ENCODE results near the gene TSHZ2.

The TSHZ2 gene

GRCh38 chr20:53247468-53248103 is 275.4 kb downstream of the TSHZ2 start:
- Histone ChIP-seq H3K4me3 (ENCODE audit: low read length) (no peak overlapping the region), H3K9me3 (ENCODE audit: control insufficient read depth, low read length) (no peaks in the 10 kb centered on the region), H3K4me1 (ENCODE audit: control insufficient read depth, insufficient read depth, low read length) (peaks cover 11% of the 10 kb centered on the region), H3K27me3 (replicated peaks; ENCODE audit: control insufficient read depth, insufficient read depth, low read length) (no peaks in the 10 kb centered on the region), H3K36me3 (ENCODE audit: control insufficient read depth, insufficient read depth, low read length, severe bottlenecking) (no peaks in the 10 kb centered on the region), H3K9ac (ENCODE audit: low read length) (no peak overlapping the region)
- no peak for DNase-seq (ENCODE audit: low read depth)

GRCh38 chr20:53250456-53250855 is 278.3 kb downstream of the TSHZ2 start:
- no peaks in the 10 kb centered on the region for H3K9me3 ChIP-seq (ENCODE audit: control insufficient read depth, low read length)
- DNase-seq (ENCODE audit: low read depth) = no peak
- H3K9ac ChIP-seq (ENCODE audit: low read length) = no peak overlapping the region
- H3K36me3 ChIP-seq (ENCODE audit: control insufficient read depth, insufficient read depth, low read length, severe bottlenecking) = peaks cover 14% of the 10 kb centered on the region
- H3K27me3 ChIP-seq (replicated peaks; ENCODE audit: control insufficient read depth, insufficient read depth, low read length) = no peaks in the 10 kb centered on the region
- H3K4me1 ChIP-seq (ENCODE audit: control insufficient read depth, insufficient read depth, low read length) = peaks cover 4% of the 10 kb centered on the region
- H3K4me3 ChIP-seq (ENCODE audit: low read length) = no peak overlapping the region

GRCh38 chr20:53252002-53252401 is 279.8 kb downstream of the TSHZ2 start:
- H3K36me3 ChIP-seq (ENCODE audit: control insufficient read depth, insufficient read depth, low read length, severe bottlenecking) = peaks cover 14% of the 10 kb centered on the region
- H3K4me1 ChIP-seq (ENCODE audit: control insufficient read depth, insufficient read depth, low read length) = no peaks in the 10 kb centered on the region
- no peak overlapping the region for H3K9ac ChIP-seq (ENCODE audit: low read length)
- DNase-seq (ENCODE audit: low read depth) = no peak
- no peaks in the 10 kb centered on the region for H3K27me3 ChIP-seq (replicated peaks; ENCODE audit: control insufficient read depth, insufficient read depth, low read length)
- no peaks in the 10 kb centered on the region for H3K9me3 ChIP-seq (ENCODE audit: control insufficient read depth, low read length)
- no peak overlapping the region for H3K4me3 ChIP-seq (ENCODE audit: low read length)

GRCh38 chr20:53253668-53254067 is 281.5 kb downstream of the TSHZ2 start:
- Histone ChIP-seq H3K4me3 (ENCODE audit: low read length) (no peak overlapping the region), H3K9me3 (ENCODE audit: control insufficient read depth, low read length) (no peaks in the 10 kb centered on the region), H3K4me1 (ENCODE audit: control insufficient read depth, insufficient read depth, low read length) (no peaks in the 10 kb centered on the region), H3K9ac (ENCODE audit: low read length) (no peak overlapping the region), H3K36me3 (ENCODE audit: control insufficient read depth, insufficient read depth, low read length, severe bottlenecking) (peaks cover 14% of the 10 kb centered on the region), H3K27me3 (replicated peaks; ENCODE audit: control insufficient read depth, insufficient read depth, low read length) (no peaks in the 10 kb centered on the region)
- DNase-seq (ENCODE audit: low read depth) = no peak

- no peak overlapping the region for H3K9ac ChIP-seq (ENCODE audit: low read length)
- no peak overlapping the region for H3K4me3 ChIP-seq (ENCODE audit: low read length)
- DNase-seq (ENCODE audit: low read depth) = no peak
- no peaks in the 10 kb centered on the region for H3K9me3 ChIP-seq (ENCODE audit: control insufficient read depth, low read length)
- H3K36me3 ChIP-seq (ENCODE audit: control insufficient read depth, insufficient read depth, low read length, severe bottlenecking) = peaks cover 14% of the 10 kb centered on the region
- no peaks in the 10 kb centered on the region for H3K27me3 ChIP-seq (replicated peaks; ENCODE audit: control insufficient read depth, insufficient read depth, low read length)
- no peaks in the 10 kb centered on the region for H3K4me1 ChIP-seq (ENCODE audit: control insufficient read depth, insufficient read depth, low read length)
These were observed 283.0 kb downstream of the TSHZ2 start for GRCh38 chr20:53255102-53255710.

GRCh38 chr20:53258741-53259140 is 286.6 kb downstream of the TSHZ2 start:
- Histone ChIP-seq H3K9ac (ENCODE audit: low read length) (no peak overlapping the region), H3K27me3 (replicated peaks; ENCODE audit: control insufficient read depth, insufficient read depth, low read length) (no peaks in the 10 kb centered on the region), H3K4me3 (ENCODE audit: low read length) (no peak overlapping the region), H3K9me3 (ENCODE audit: control insufficient read depth, low read length) (no peaks in the 10 kb centered on the region), H3K36me3 (ENCODE audit: control insufficient read depth, insufficient read depth, low read length, severe bottlenecking) (peaks cover 12% of the 10 kb centered on the region), H3K4me1 (ENCODE audit: control insufficient read depth, insufficient read depth, low read length) (peaks cover 10% of the 10 kb centered on the region)
- no peak for DNase-seq (ENCODE audit: low read depth)

- Histone ChIP-seq H3K27me3 (replicated peaks; ENCODE audit: control insufficient read depth, insufficient read depth, low read length) (no peaks in the 10 kb centered on the region), H3K36me3 (ENCODE audit: control insufficient read depth, insufficient read depth, low read length, severe bottlenecking) (no peaks in the 10 kb centered on the region), H3K4me3 (ENCODE audit: low read length) (no peak overlapping the region), H3K9me3 (ENCODE audit: control insufficient read depth, low read length) (no peaks in the 10 kb centered on the region), H3K4me1 (ENCODE audit: control insufficient read depth, insufficient read depth, low read length) (peaks cover 10% of the 10 kb centered on the region), H3K9ac (ENCODE audit: low read length) (no peak overlapping the region)
- no peak for DNase-seq (ENCODE audit: low read depth)
These were observed 288.0 kb downstream of the TSHZ2 start for GRCh38 chr20:53260168-53260567.

- no peak overlapping the region for H3K4me3 ChIP-seq (ENCODE audit: low read length)
- H3K9ac ChIP-seq (ENCODE audit: low read length) = no peak overlapping the region
- peaks cover 10% of the 10 kb centered on the region for H3K4me1 ChIP-seq (ENCODE audit: control insufficient read depth, insufficient read depth, low read length)
- no peaks in the 10 kb centered on the region for H3K9me3 ChIP-seq (ENCODE audit: control insufficient read depth, low read length)
- no peaks in the 10 kb centered on the region for H3K27me3 ChIP-seq (replicated peaks; ENCODE audit: control insufficient read depth, insufficient read depth, low read length)
- no peaks in the 10 kb centered on the region for H3K36me3 ChIP-seq (ENCODE audit: control insufficient read depth, insufficient read depth, low read length, severe bottlenecking)
- no peak for DNase-seq (ENCODE audit: low read depth)
These were observed 288.4 kb downstream of the TSHZ2 start for GRCh38 chr20:53260591-53260990.

- Histone ChIP-seq H3K4me3 (ENCODE audit: low read length) (no peak overlapping the region), H3K9me3 (ENCODE audit: control insufficient read depth, low read length) (no peaks in the 10 kb centered on the region), H3K9ac (ENCODE audit: low read length) (no peak overlapping the region), H3K4me1 (ENCODE audit: control insufficient read depth, insufficient read depth, low read length) (peaks cover 10% of the 10 kb centered on the region), H3K27me3 (replicated peaks; ENCODE audit: control insufficient read depth, insufficient read depth, low read length) (no peaks in the 10 kb centered on the region), H3K36me3 (ENCODE audit: control insufficient read depth, insufficient read depth, low read length, severe bottlenecking) (no peaks in the 10 kb centered on the region)
- no peak for DNase-seq (ENCODE audit: low read depth)
These were observed 290.2 kb downstream of the TSHZ2 start for GRCh38 chr20:53262365-53262764.

GRCh38 chr20:53263554-53264438 is 291.6 kb downstream of the TSHZ2 start:
- no peak overlapping the region for H3K4me3 ChIP-seq (ENCODE audit: low read length)
- no peaks in the 10 kb centered on the region for H3K36me3 ChIP-seq (ENCODE audit: control insufficient read depth, insufficient read depth, low read length, severe bottlenecking)
- no peak for DNase-seq (ENCODE audit: low read depth)
- no peaks in the 10 kb centered on the region for H3K9me3 ChIP-seq (ENCODE audit: control insufficient read depth, low read length)
- H3K4me1 ChIP-seq (ENCODE audit: control insufficient read depth, insufficient read depth, low read length) = peaks cover 10% of the 10 kb centered on the region
- no peaks in the 10 kb centered on the region for H3K27me3 ChIP-seq (replicated peaks; ENCODE audit: control insufficient read depth, insufficient read depth, low read length)
- H3K9ac ChIP-seq (ENCODE audit: low read length) = no peak overlapping the region

- H3K36me3 ChIP-seq (ENCODE audit: control insufficient read depth, insufficient read depth, low read length, severe bottlenecking) = no peaks in the 10 kb centered on the region
- no peaks in the 10 kb centered on the region for H3K9me3 ChIP-seq (ENCODE audit: control insufficient read depth, low read length)
- no peak overlapping the region for H3K9ac ChIP-seq (ENCODE audit: low read length)
- no peak overlapping the region for H3K4me3 ChIP-seq (ENCODE audit: low read length)
- peaks cover 10% of the 10 kb centered on the region for H3K4me1 ChIP-seq (ENCODE audit: control insufficient read depth, insufficient read depth, low read length)
- no peaks in the 10 kb centered on the region for H3K27me3 ChIP-seq (replicated peaks; ENCODE audit: control insufficient read depth, insufficient read depth, low read length)
- no peak for DNase-seq (ENCODE audit: low read depth)
These were observed 292.4 kb downstream of the TSHZ2 start for GRCh38 chr20:53264604-53265003.
